BE2C (cell line): ENCODE measurements around the gene MMP28.
"Not testable (repeated sequence)": the region's sequence is repeated elsewhere in the genome, so short reads cannot be mapped to it uniquely, and the experiment has no call there.

ENCODE experiments used
- DNase-seq: peaks from one replicate; pipeline ENCODE4 v3.0.0-alpha.2; 2020
- H3K27me3 ChIP-seq: fragments of 250-450 bp; sonication (Bioruptor Pico); 2 replicates; pipeline ENCODE4 v1.5.1; 2020; ENCODE audit warnings: mild to moderate bottlenecking
- H3K36me3 ChIP-seq: fragments of 250-450 bp; sonication (Bioruptor Pico); 2 replicates; pipeline ENCODE4 v1.5.1; 2020; ENCODE audit warnings: mild to moderate bottlenecking
- H3K4me1 ChIP-seq: fragments of 250-450 bp; sonication (Bioruptor Pico); 2 replicates; pipeline ENCODE4 v1.5.1; 2020
- H3K4me3 ChIP-seq: 2 replicates; pipeline ENCODE4 v1.5.1; 2011; ENCODE audit warnings: low read depth, low read length
- H3K9me3 ChIP-seq: fragments of 250-450 bp; sonication (Bioruptor Pico); 2 replicates; pipeline ENCODE4 v1.5.1; 2020
- CTCF ChIP-seq: IDR thresholded peaks from 2 replicates; pipeline ENCODE4 v1.5.1; 2012; ENCODE audit warnings: mild to moderate bottlenecking, low read depth, low read length

MMP28 gene

GRCh38 chr17:35761601-35762000, 33.8 kb downstream of the MMP28 start:
- Histone ChIP-seq H3K36me3 (no peaks in the 10 kb centered on the region), H3K4me1 (peaks cover 7% of the 10 kb centered on the region), H3K27me3 (no peaks in the 10 kb centered on the region), H3K4me3 (no peak overlapping the region), H3K9me3 (no peaks in the 10 kb centered on the region)
- TF ChIP-seq CTCF: no peak
- no peak for DNase-seq

- H3K27me3 ChIP-seq: no peaks in the 10 kb centered on the region
- no peaks in the 10 kb centered on the region for H3K9me3 ChIP-seq
- no peak within 1 kb of the TSS for H3K4me3 ChIP-seq
- H3K36me3 ChIP-seq: no peaks in the 10 kb centered on the region
- H3K4me1 ChIP-seq: peaks cover 7% of the 10 kb centered on the region
- DNase-seq: no peak
- TF ChIP-seq CTCF: no peak
These were observed 34.9 kb downstream of the MMP28 start, which contains the start of gene C17orf50 for GRCh38 chr17:35760587-35760986. C17orf50 (plus strand) TSS chr17:35760887; CDS start chr17:35760942, 55 bp downstream.

GRCh38 chr17:35757243-35757642, 38.2 kb downstream of the MMP28 start:
- DNase-seq: no peak
- Histone ChIP-seq H3K36me3 (no peaks in the 10 kb centered on the region), H3K4me3 (no peak overlapping the region), H3K27me3 (no peaks in the 10 kb centered on the region), H3K9me3 (no peaks in the 10 kb centered on the region), H3K4me1 (no peaks in the 10 kb centered on the region)
- no peak for TF ChIP-seq CTCF

GRCh38 chr17:35752945-35753764, 42.3 kb downstream of the MMP28 start, which contains the start of gene GAS2L2:
GAS2L2 (minus strand) TSS chr17:35753239; CDS start chr17:35752850, 389 bp downstream.
- Histone ChIP-seq H3K36me3 (no peaks in the 10 kb centered on the region), H3K4me3 (no peak within 1 kb of the TSS), H3K4me1 (peaks cover 8% of the 10 kb centered on the region), H3K9me3 (no peaks in the 10 kb centered on the region), H3K27me3 (no peaks in the 10 kb centered on the region)
- DNase-seq: no peak
- no peak for TF ChIP-seq CTCF

- H3K36me3 ChIP-seq: no peaks in the 10 kb centered on the region
- no peaks in the 10 kb centered on the region for H3K9me3 ChIP-seq
- no peak for DNase-seq
- H3K27me3 ChIP-seq: no peaks in the 10 kb centered on the region
- peaks cover 9% of the 10 kb centered on the region for H3K4me1 ChIP-seq
- no peak overlapping the region for H3K4me3 ChIP-seq
- TF ChIP-seq CTCF: no peak
These were observed 43.0 kb downstream of the MMP28 start for GRCh38 chr17:35752471-35752870.

- H3K4me3 ChIP-seq, H3K36me3 ChIP-seq, DNase-seq, H3K27me3 ChIP-seq, H3K4me1 ChIP-seq, H3K9me3 ChIP-seq: not testable (repeated sequence)
These were observed 43.9 kb downstream of the MMP28 start for GRCh38 chr17:35751541-35751940.
